NT2/D1 (cell line): ENCODE measurements around the gene SPNS3.

ENCODE experiments used
- DNase-seq: peaks from one replicate; pipeline ENCODE4 v3.0.0-alpha.2; 2011; ENCODE audit warnings: low read depth, low spot score
- H3K27me3 ChIP-seq: 2 replicates; pipeline ENCODE4 v1.6.0; 2011; ENCODE audit warnings: mild to moderate bottlenecking; ENCODE audit not compliant: insufficient read length, insufficient read depth
- H3K36me3 ChIP-seq: 2 replicates; pipeline ENCODE4 v1.6.1; 2011; ENCODE audit warnings: mild to moderate bottlenecking, low read length, mixed read lengths; ENCODE audit not compliant: insufficient read depth, insufficient read length
- H3K4me1 ChIP-seq: 2 replicates; pipeline ENCODE4 v1.5.1; 2011; ENCODE audit not compliant: insufficient read depth, insufficient read length
- H3K4me3 ChIP-seq: 2 replicates; pipeline ENCODE4 v1.5.1; 2011; ENCODE audit warnings: low read depth; ENCODE audit not compliant: insufficient read length
- H3K9ac ChIP-seq: 2 replicates; pipeline ENCODE4 v1.6.0; 2011; ENCODE audit warnings: low read depth; ENCODE audit not compliant: insufficient read length
- H3K9me3 ChIP-seq: 2 replicates; pipeline ENCODE4 v1.5.1; 2011; ENCODE audit warnings: mild to moderate bottlenecking, low read length; ENCODE audit not compliant: insufficient read depth
- SUZ12 ChIP-seq: IDR thresholded peaks from 2 replicates; pipeline ENCODE4 v1.6.1; 2011; ENCODE audit not compliant: insufficient read length, insufficient read depth; ENCODE audit errors: extremely low read depth
- YY1 ChIP-seq: IDR thresholded peaks from 2 replicates; pipeline ENCODE4 v1.6.1; 2011; ENCODE audit not compliant: insufficient read length, insufficient read depth
- ZNF274 ChIP-seq: IDR thresholded peaks from 2 replicates; pipeline ENCODE4 v1.6.1; 2011; ENCODE audit warnings: mild to moderate bottlenecking, low read depth, low read length

Gene SPNS3

GRCh38 chr17:4479340-4479981 lies 45.7 kb downstream of the SPNS3 start:
- no peak for DNase-seq
- Histone ChIP-seq H3K36me3 (no peaks in the 10 kb centered on the region), H3K4me3 (no peak overlapping the region), H3K4me1 (peaks cover 11% of the 10 kb centered on the region), H3K27me3 (no peaks in the 10 kb centered on the region), H3K9ac (no peak overlapping the region), H3K9me3 (no peaks in the 10 kb centered on the region)
- TF ChIP-seq ZNF274 (no peak), YY1 (no peak)

GRCh38 chr17:4479982-4480751 lies 46.4 kb downstream of the SPNS3 start:
- Histone ChIP-seq H3K4me1 (peaks cover 11% of the 10 kb centered on the region), H3K27me3 (no peaks in the 10 kb centered on the region), H3K9ac (no peak overlapping the region), H3K36me3 (no peaks in the 10 kb centered on the region), H3K4me3 (no peak overlapping the region), H3K9me3 (no peaks in the 10 kb centered on the region)
- no peak for DNase-seq
- TF ChIP-seq YY1 (no peak), ZNF274 (no peak), SUZ12 (no peak)

GRCh38 chr17:4480929-4481898 lies 47.5 kb downstream of the SPNS3 start:
- TF ChIP-seq ZNF274 (no peak), SUZ12 (no peak), YY1 (no peak)

GRCh38 chr17:4482338-4483011 lies 48.7 kb downstream of the SPNS3 start:
- no peak for DNase-seq
- no peak for TF ChIP-seq SUZ12
- TF ChIP-seq ZNF274: no peak
- no peak for TF ChIP-seq YY1
- Histone ChIP-seq H3K36me3 (no peaks in the 10 kb centered on the region), H3K27me3 (no peaks in the 10 kb centered on the region), H3K9me3 (no peaks in the 10 kb centered on the region), H3K4me3 (no peak overlapping the region), H3K9ac (no peak overlapping the region), H3K4me1 (peaks cover 6% of the 10 kb centered on the region)

More at GRCh38 chr17:4480929-4481898, 47.5 kb downstream of the SPNS3 start:
- no peaks in the 10 kb centered on the region for H3K9me3 ChIP-seq
- DNase-seq: no peak
- peak overlapping the region; percentile 8 for H3K9ac ChIP-seq
- H3K4me1 ChIP-seq: peaks cover 9% of the 10 kb centered on the region
- no peak overlapping the region for H3K4me3 ChIP-seq
- no peaks in the 10 kb centered on the region for H3K36me3 ChIP-seq
- no peaks in the 10 kb centered on the region for H3K27me3 ChIP-seq

GRCh38 chr17:4483012-4483840 lies 49.5 kb downstream of the SPNS3 start:
- Histone ChIP-seq H3K4me3 (no peak overlapping the region), H3K4me1 (peaks cover 7% of the 10 kb centered on the region), H3K36me3 (no peaks in the 10 kb centered on the region), H3K9ac (no peak overlapping the region), H3K27me3 (no peaks in the 10 kb centered on the region), H3K9me3 (no peaks in the 10 kb centered on the region)
- DNase-seq: no peak
- TF ChIP-seq YY1 (no peak), SUZ12 (no peak), ZNF274 (no peak)
